WI38 (cell line): ENCODE data around the gene KNDC1.

ENCODE experiments used
- H3K4me3 ChIP-seq: 2 replicates; pipeline ENCODE4 v1.5.1; 2011; ENCODE audit warnings: low read depth, mild to moderate bottlenecking, control low read depth, low read length
- TF ChIP-seq, protein P1 (sequence below): IDR thresholded peaks from 2 replicates; pipeline ENCODE4 v1.5.1; 2012; ENCODE audit warnings: low read depth, mild to moderate bottlenecking, control low read depth, low read length

Gene KNDC1

DNA sequence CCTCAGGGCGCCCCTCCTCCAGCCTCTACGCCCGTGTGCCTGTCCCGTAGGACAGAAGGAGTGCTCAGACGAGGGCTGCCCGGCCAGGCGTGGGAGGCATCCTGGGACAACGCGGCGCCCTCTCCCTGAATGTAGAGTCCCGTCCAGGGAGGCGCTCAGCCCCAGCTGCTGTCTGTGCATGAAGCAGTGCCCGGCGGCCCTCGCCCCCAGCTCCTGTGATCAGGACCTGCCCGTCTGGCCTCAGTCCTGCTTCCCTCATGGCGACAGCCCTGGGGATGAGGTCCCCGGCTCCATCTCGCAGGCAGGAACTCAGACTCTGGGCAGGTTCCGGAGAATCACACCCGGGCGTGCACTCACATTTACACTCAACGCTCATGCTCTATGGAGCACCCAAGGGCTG, 45.1 kb downstream of the KNDC1 start:
- H3K4me3 ChIP-seq: no peak overlapping the region
- TF ChIP-seq, protein P1, sequence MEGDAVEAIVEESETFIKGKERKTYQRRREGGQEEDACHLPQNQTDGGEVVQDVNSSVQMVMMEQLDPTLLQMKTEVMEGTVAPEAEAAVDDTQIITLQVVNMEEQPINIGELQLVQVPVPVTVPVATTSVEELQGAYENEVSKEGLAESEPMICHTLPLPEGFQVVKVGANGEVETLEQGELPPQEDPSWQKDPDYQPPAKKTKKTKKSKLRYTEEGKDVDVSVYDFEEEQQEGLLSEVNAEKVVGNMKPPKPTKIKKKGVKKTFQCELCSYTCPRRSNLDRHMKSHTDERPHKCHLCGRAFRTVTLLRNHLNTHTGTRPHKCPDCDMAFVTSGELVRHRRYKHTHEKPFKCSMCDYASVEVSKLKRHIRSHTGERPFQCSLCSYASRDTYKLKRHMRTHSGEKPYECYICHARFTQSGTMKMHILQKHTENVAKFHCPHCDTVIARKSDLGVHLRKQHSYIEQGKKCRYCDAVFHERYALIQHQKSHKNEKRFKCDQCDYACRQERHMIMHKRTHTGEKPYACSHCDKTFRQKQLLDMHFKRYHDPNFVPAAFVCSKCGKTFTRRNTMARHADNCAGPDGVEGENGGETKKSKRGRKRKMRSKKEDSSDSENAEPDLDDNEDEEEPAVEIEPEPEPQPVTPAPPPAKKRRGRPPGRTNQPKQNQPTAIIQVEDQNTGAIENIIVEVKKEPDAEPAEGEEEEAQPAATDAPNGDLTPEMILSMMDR: no peak

DNA sequence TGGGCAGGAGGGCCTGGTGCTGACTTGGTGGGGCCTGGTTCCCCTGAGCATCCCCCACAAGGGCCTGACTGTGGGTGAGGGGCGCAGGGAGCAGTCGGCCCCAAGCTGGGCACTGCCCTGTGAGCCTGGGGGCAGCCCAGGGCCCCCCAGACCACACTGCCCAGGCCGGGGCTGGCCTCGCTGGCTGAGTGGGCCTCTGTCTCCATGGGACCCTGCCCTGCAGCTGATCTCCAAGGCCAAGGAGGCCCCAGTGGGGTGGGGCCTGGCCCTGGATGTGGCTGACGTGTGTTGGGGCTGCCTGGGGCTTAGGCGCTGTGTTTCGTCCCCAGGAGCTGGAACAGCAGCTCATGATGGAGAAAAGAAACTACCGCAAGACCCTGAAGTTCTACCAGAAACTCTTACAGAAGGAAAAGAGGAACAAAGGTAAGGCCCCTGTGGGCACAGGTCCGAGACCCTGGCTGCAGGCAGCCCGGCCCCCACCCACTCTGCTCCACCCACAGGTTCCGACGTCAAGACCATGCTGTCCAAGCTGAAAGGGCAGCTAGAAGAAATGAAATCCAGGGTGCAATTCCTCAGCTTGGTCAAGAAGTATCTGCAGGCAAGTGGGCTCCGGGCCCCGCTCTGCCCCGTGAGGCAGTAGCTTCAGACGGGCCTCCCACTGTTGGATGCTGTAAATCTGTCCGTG, 46.5 kb downstream of the KNDC1 start:
- H3K4me3 ChIP-seq: no peak overlapping the region
- TF ChIP-seq, protein P1: no peak

DNA sequence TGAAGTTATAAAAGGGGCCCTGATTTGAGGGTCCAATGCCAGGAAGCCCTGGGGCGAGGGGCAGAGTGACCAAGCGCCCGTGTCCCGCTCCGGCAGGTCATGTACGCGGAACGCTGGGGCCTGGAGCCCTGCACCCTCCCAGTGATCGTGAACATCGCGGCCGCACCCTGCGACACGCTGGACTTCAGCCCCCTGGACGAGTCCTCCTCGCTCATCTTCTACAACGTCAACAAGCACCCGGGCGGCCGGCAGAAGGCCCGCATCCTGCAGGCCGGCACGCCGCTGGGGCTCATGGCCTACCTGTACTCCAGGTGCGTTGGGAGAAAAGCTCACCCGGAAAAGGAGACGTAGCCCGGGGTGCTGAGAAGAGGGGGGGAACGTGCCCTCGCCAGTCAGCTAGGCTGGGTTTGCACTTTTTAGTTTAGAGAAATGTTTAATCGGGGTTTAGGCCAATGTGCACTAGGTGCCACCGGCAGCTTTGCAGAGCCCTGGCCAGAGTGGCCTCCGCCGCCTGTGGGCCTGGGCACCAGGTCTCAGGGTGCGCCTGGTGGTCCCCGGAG, 47.1 kb downstream of the KNDC1 start:
- TF ChIP-seq, protein P1: no peak
- no peak overlapping the region for H3K4me3 ChIP-seq

DNA sequence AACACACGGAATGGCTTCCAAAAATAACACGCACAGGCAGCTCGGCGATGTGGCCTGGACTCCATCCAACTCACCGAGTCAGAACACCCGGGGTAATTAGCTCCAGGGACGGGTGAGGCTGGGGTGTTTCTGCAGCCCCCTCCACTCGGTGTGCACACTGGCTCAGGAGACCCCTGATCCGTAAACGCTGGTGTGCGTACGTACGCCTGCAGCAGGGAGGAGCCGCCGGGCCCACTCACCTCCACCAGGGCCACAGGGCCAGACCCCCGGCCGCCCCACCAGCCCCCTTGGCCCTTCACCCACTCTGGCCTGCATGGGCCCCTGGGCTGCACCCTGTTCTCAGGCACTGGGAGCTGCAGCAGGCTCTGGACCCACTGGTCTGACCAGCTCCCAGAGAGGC, 47.6 kb downstream of the KNDC1 start:
- TF ChIP-seq, protein P1: no peak
- H3K4me3 ChIP-seq: no peak overlapping the region

DNA sequence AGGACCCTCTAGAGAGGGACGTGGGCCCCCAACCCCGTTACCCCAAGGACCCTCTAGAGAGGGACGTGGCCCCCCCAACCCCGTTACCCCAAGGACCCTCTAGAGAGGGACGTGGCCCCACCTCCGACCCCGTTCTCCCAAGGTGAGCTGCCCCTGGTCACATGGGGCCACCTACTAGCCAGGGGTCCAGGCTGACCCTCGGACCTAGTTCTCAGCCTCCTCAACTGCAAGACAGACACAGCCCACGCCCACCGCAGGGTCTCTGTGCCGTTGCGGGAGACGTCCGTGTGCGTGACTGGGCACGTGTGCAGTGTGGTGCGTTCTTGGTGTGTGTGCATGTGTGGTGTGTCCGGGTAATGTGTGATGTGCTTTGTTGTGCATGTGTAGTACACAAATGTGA, 48.4 kb downstream of the KNDC1 start:
- H3K4me3 ChIP-seq: no peak overlapping the region
- TF ChIP-seq, protein P1: no peak

DNA sequence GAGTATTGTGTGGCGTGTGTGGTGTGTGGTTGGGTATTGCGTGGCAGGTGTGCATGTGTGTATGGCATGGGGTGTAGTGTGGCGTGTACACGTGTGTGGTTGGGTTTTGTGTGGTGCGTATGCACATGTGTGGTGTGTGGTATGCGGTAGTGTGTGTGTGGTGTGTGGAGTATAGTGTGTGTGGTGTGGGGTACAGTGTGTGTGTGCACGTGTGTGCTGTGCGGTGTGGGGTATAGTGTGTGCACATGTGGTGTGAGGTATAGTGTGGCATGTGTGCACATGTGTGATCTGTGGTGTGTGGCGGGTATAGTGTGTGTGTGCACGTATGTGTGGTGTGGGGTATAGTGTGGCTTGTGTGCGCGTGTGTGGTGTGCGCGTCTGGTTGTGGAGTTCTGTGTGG, 49.1 kb downstream of the KNDC1 start:
- no peak overlapping the region for H3K4me3 ChIP-seq
- TF ChIP-seq, protein P1: no peak

DNA sequence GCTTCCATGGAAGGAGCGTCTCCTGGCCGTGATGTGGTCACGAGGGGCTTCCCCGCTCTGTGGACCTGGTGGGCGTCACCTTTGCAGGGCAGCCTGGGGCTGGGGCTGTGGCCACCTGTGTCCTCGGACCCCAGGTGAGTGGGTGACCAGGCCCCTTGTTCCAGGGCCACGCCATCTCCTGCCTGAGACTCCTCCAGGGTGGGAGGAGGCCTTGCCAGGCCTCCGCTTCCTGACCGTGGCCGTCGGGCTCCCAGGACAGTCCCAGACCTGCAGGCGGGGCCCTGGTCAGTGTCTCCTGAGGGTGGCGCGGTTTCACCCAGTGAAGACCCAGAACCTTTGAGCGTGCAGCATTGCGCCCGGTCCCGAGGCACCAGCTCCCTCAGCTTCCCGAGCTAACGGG, 49.6 kb downstream of the KNDC1 start:
- H3K4me3 ChIP-seq: no peak overlapping the region
- TF ChIP-seq, protein P1: no peak
